ENCODE data around the gene GLUL. TPM values are rescaled to one million over a fixed set of nuclear protein-coding genes. Genes with fewer than 3 reads are reported as not detected.

Gene GLUL
- total and polyA plus RNA-seq, 7 donors: 414 to 1,489 (median 757) TPM

GRCh38 chr1:182404781-182405180 lies 13.2 kb upstream of the GLUL start:
- H3K4me1 ChIP-seq: no peaks in the 10 kb centered on the region
- DNase-seq: no peak
- WGBS, 2 donors: 71 to 76% methylated on average over 1 of the region's 1 CpG
- H3K4me3 ChIP-seq: no peak overlapping the region
- peaks cover 0 to 2% (median 0%) of the 10 kb centered on the region in 4 donors for H3K9me3 ChIP-seq
- TF ChIP-seq POLR2AphosphoS5 (IDR thresholded peaks at IDR 0.05) (no peak), CTCF (IDR thresholded peaks at IDR 0.05) (no peak), POLR2A (IDR thresholded peaks at IDR 0.05) (no peak), EP300 (IDR thresholded peaks at IDR 0.05) (no peak)
- intact Hi-C loops (cut with DNase I): no loop called here
- H3K27me3 ChIP-seq: peaks cover 0 to 18% (median 0%) of the 10 kb centered on the region in 3 donors
- H3K36me3 ChIP-seq: no peaks in the 10 kb centered on the region
- H3K27ac ChIP-seq: no peak overlapping the region

- TF ChIP-seq POLR2AphosphoS5 (IDR thresholded peaks at IDR 0.05) (no peak), CTCF (IDR thresholded peaks at IDR 0.05) (no peak), EP300 (IDR thresholded peaks at IDR 0.05) (no peak), POLR2A (IDR thresholded peaks at IDR 0.05) (no peak)
- no peaks in the 10 kb centered on the region for H3K27me3 ChIP-seq
- peaks cover 0 to 11% (median 7%) of the 10 kb centered on the region in 4 donors for H3K4me1 ChIP-seq
- DNase-seq: no peak
- H3K9me3 ChIP-seq: peaks cover 0 to 2% (median 0%) of the 10 kb centered on the region in 4 donors
- no peak within 1 kb of the TSS for H3K27ac ChIP-seq
- no peak within 1 kb of the TSS for H3K4me3 ChIP-seq
- no peaks in the 10 kb centered on the region for H3K36me3 ChIP-seq
- WGBS, 2 donors: 94 to 95% methylated on average over 4 of the region's 4 CpGs
- intact Hi-C loops (cut with DNase I): no loop called here
Observed at GRCh38 chr1:182400567-182400966, 9.0 kb upstream of the GLUL start, which contains the start of gene TEDDM1. Gene TEDDM1 (minus strand): TSS chr1:182400667. CDS start chr1:182400485, 182 bp downstream.

- DNase-seq: no peak
- no peak overlapping the region for H3K4me3 ChIP-seq
- no peaks in the 10 kb centered on the region for H3K36me3 ChIP-seq
- H3K27ac ChIP-seq: no peak overlapping the region
- intact Hi-C loops (cut with DNase I): loop anchor here (10.0 kb wide), 1 partner anchor 387 kb away; the partner anchor contains the start of gene NPL
- H3K27me3 ChIP-seq: no peaks in the 10 kb centered on the region
- WGBS, 2 donors: 64 to 82% methylated on average over 8 of the region's 8 CpGs
- no peak for TF ChIP-seq POLR2A (IDR thresholded peaks at IDR 0.05)
- no peak for TF ChIP-seq EP300 (IDR thresholded peaks at IDR 0.05)
- TF ChIP-seq CTCF (IDR thresholded peaks at IDR 0.05): no peak
- no peak for TF ChIP-seq POLR2AphosphoS5 (IDR thresholded peaks at IDR 0.05)
- H3K9me3 ChIP-seq: no peaks in the 10 kb centered on the region
- peaks cover 0 to 14% (median 8%) of the 10 kb centered on the region in 4 donors for H3K4me1 ChIP-seq
Observed at GRCh38 chr1:182397653-182398393, 6.2 kb upstream of the GLUL start.

GRCh38 chr1:182395906-182396305 lies 4.3 kb upstream of the GLUL start:
- intact Hi-C loops (cut with DNase I): loop anchor here (1.0 to 10.0 kb wide), 3 partner anchors 253 to 389 kb away; partner anchors contain the start of gene NPL
- TF ChIP-seq EP300 (IDR thresholded peaks at IDR 0.05): no peak
- H3K4me3 ChIP-seq: no peak overlapping the region
- H3K36me3 ChIP-seq: no peaks in the 10 kb centered on the region
- peaks cover 0 to 21% (median 15%) of the 10 kb centered on the region in 4 donors for H3K4me1 ChIP-seq
- H3K9me3 ChIP-seq: no peaks in the 10 kb centered on the region
- peak overlapping the region in 1 of 4 donors; percentile 47 for H3K27ac ChIP-seq
- H3K27me3 ChIP-seq: no peaks in the 10 kb centered on the region
- 86 to 90% methylated on average over 3 of the region's 3 CpGs for WGBS, 2 donors
- DNase-seq: no peak

- H3K9me3 ChIP-seq: no peaks in the 10 kb centered on the region
- H3K27ac ChIP-seq: peak overlapping the region in 2 of 4 donors; percentile 99 to 100
- TF ChIP-seq POLR2A (IDR thresholded peaks at IDR 0.05): no peak
- no peak for TF ChIP-seq POLR2AphosphoS5 (IDR thresholded peaks at IDR 0.05)
- no peak for TF ChIP-seq CTCF (IDR thresholded peaks at IDR 0.05)
- no peak for TF ChIP-seq EP300 (IDR thresholded peaks at IDR 0.05)
- H3K36me3 ChIP-seq: peaks cover 0 to 9% (median 4%) of the 10 kb centered on the region in 4 donors
- peaks cover 0 to 21% (median 16%) of the 10 kb centered on the region in 4 donors for H3K4me1 ChIP-seq
- WGBS, 2 donors: 66 to 74% methylated on average over 5 of the region's 5 CpGs
- H3K27me3 ChIP-seq: no peaks in the 10 kb centered on the region
- H3K4me3 ChIP-seq: no peak overlapping the region
- intact Hi-C loops (cut with DNase I): loop anchor here (5.0 to 10.0 kb wide), 2 partner anchors 47 to 391 kb away; partner anchors contain the start of gene NPL
- DNase-seq: no peak
Observed at GRCh38 chr1:182394055-182394775, 2.6 kb upstream of the GLUL start.

Data from sigmoid colon (tissue), 7 donors.